Left lung (tissue), 10 donors: ENCODE data around the gene RITA1. TPM values are rescaled to one million over a fixed set of nuclear protein-coding genes. Genes with fewer than 3 reads are reported as not detected.

ENCODE experiments used
- ATAC-seq: fragments of 200-7000 bp; cut with Tn5 transposase; one replicate; pipeline ENCODE4 v1.9.1; 2020; ENCODE audit warnings: moderate library complexity
- DNase-seq, 4 donors: peaks; one replicate each; pipeline ENCODE4 v3.0.0-alpha.2; 2013 to 2020
- H3K27ac ChIP-seq, 2 donors: fragments of 200-600 bp; sonication (generic) in 1 of 2; one replicate each; pipeline versions ENCODE4 v1.5.0 to v1.8.0; 2020 to 2021
- H3K27me3 ChIP-seq, 2 donors: fragments of 200-600 bp; sonication (generic) in 1 of 2; one replicate each; pipeline versions ENCODE4 v1.5.0 to v1.8.0; 2020 to 2021
- H3K36me3 ChIP-seq, 2 donors: fragments of 200-600 bp; sonication (generic) in 1 of 2; one replicate each; pipeline versions ENCODE4 v1.5.0 to v1.8.0; 2020 to 2021
- H3K4me1 ChIP-seq, 2 donors: fragments of 200-600 bp; one replicate each; pipeline ENCODE4 v1.8.0; 2021
- H3K4me3 ChIP-seq, 2 donors: fragments of 200-600 bp; sonication (generic) in 1 of 2; one replicate each; pipeline versions ENCODE4 v1.5.0 to v1.8.0; 2020 to 2021; ENCODE audit warnings: mild to moderate bottlenecking in 1 of 2
- H3K9me3 ChIP-seq, 2 donors: fragments of 200-600 bp; sonication (generic) in 1 of 2; one replicate each; pipeline versions ENCODE4 v1.5.0 to v1.8.0; 2020 to 2021
- intact Hi-C, 2 donors: fragments of 100-400 bp; cut with DNase I; formaldehyde crosslinking; loops; one replicate each; pipeline versions ENCODE4 v1.11.2 to v1.14.2; 2022
- polyA plus RNA-seq, 6 donors: library from polyadenylated mRNA; unstranded; fragments of 120-200 nt; gene quantifications; one replicate each; pipeline ENCODE4 v1.2.1, GENCODE V29; 2013; ENCODE audit not compliant: insufficient read length in 6 of 6
- total RNA-seq, 2 donors: library from RNA; stranded (reverse); fragmentation: NEBNext Ultra II Directional; extraction: Animal tissue kit (Norgen Biotek cat#: 25700); gene quantifications; one replicate each; pipeline ENCODE4 v1.2.1, GENCODE V29; 2021
- TF ChIP-seq, protein P1 (sequence below), 2 donors: fragments of 200-600 bp; sonication (generic) in 1 of 2; IDR thresholded peaks; one replicate each; pipeline versions ENCODE4 v1.5.0 to v1.8.0; 2021; ENCODE audit warnings: antibody characterized with exemption in 2 of 2
- donor health status: DM: no; HTN: yes; CAD: no.
- donor health status: DM: no; HTN: no; CAD: no.

The RITA1 gene
- total and polyA plus RNA-seq, 8 donors, result 9.1 to 17.3 (median 11.9) TPM

GRCh38 chr12:113165521-113166450, 19.7 kb upstream of the RITA1 start:
- Histone ChIP-seq H3K36me3 (peaks cover 0 to 100% of the 10 kb centered on the region in 2 donors), H3K9me3 (no peaks in the 10 kb centered on the region), H3K27me3 (no peaks in the 10 kb centered on the region), H3K4me1 (no peaks in the 10 kb centered on the region), H3K27ac (no peak overlapping the region), H3K4me3 (no peak overlapping the region)
- ATAC-seq (no peak), DNase-seq (no peak)
- intact Hi-C loops, result no loop called here
- TF ChIP-seq, protein P1, sequence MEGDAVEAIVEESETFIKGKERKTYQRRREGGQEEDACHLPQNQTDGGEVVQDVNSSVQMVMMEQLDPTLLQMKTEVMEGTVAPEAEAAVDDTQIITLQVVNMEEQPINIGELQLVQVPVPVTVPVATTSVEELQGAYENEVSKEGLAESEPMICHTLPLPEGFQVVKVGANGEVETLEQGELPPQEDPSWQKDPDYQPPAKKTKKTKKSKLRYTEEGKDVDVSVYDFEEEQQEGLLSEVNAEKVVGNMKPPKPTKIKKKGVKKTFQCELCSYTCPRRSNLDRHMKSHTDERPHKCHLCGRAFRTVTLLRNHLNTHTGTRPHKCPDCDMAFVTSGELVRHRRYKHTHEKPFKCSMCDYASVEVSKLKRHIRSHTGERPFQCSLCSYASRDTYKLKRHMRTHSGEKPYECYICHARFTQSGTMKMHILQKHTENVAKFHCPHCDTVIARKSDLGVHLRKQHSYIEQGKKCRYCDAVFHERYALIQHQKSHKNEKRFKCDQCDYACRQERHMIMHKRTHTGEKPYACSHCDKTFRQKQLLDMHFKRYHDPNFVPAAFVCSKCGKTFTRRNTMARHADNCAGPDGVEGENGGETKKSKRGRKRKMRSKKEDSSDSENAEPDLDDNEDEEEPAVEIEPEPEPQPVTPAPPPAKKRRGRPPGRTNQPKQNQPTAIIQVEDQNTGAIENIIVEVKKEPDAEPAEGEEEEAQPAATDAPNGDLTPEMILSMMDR (IDR thresholded peaks at IDR 0.05), result no peak

DNA sequence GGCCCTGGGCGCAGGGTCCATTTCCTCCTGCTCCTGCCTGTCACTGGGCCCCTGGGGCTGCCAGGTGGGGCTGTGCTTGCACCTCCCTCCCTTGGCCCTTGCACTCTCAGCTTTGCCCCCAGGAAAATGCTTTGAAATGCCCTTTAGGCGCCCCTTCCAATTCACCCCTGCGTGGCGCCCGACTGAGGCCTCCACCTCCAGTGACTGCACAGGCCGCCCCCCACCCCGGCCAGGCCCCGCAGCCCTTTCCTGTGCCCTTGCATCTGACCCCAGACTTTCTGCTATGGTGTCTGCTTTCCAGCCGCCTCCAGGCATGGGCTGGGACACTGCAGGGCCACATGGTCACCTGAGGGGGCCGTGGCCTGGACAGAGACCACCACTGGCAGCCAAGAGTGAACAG, 17.7 kb upstream of the RITA1 start:
- TF ChIP-seq, protein P1 (IDR thresholded peaks at IDR 0.05), result no peak
- ATAC-seq (no peak), DNase-seq (no peak)
- Histone ChIP-seq H3K9me3 (no peaks in the 10 kb centered on the region), H3K36me3 (peaks cover 0 to 100% of the 10 kb centered on the region in 2 donors), H3K4me1 (no peaks in the 10 kb centered on the region), H3K27ac (no peak overlapping the region), H3K27me3 (no peaks in the 10 kb centered on the region), H3K4me3 (no peak overlapping the region)
- intact Hi-C loops, result no loop called here

DNA sequence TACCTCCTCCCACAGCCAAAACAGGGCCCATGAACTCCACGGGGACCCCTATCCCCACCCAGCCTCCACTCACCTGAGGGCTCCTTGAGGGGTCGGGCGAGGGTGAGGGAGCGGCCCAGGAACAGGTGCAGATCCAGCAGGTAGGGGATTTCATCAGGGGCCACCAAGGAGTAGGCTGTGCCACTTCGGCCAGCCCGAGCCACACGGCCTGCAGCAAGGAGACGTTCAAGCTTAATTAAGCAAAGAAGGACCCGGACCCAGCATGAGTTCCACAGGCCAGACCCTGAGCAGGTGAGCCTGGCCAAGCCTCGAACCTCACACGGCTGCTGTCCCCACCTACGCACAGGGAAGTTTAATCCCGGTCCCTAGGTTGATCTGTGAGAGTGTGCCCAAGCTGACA, 15.8 kb upstream of the RITA1 start:
- DNase-seq (no peak), ATAC-seq (no peak)
- Histone ChIP-seq H3K27ac (no peak overlapping the region), H3K4me1 (no peaks in the 10 kb centered on the region), H3K36me3 (peaks cover 0 to 100% of the 10 kb centered on the region in 2 donors), H3K9me3 (no peaks in the 10 kb centered on the region), H3K27me3 (no peaks in the 10 kb centered on the region), H3K4me3 (no peak overlapping the region)
- intact Hi-C loops, result loop anchor here in 1 of 2 donors (5.0 kb wide), 1 partner anchor 122 kb away; no protein-coding TSS in a partner anchor
- TF ChIP-seq, protein P1 (IDR thresholded peaks at IDR 0.05), result no peak

DNA sequence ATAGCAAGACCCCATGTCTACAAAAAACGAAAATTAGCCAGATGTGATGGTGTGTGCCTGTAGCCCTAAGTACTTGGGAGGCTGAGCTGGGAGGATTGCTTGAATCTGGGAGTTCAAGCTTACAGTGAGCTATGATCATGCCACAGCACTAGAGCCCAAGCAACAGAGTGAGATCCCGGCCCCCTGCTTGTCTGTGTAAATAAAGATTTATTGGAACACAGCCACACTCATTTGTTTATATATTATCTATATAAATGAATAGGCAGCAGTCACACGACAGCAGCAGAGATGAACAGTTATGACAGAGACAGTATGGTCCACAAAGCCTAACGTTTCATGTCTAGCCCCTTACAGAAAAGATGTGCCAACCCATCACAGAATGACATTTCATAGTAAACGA, 15.1 kb upstream of the RITA1 start:
- H3K4me3 ChIP-seq, result no peak overlapping the region
- DNase-seq (no peak), ATAC-seq (no peak)
- TF ChIP-seq, protein P1 (IDR thresholded peaks at IDR 0.05), result no peak
- no peak overlapping the region for H3K27ac ChIP-seq
- no peaks in the 10 kb centered on the region for H3K9me3 ChIP-seq
- peaks cover 0 to 99% of the 10 kb centered on the region in 2 donors for H3K36me3 ChIP-seq
- no peaks in the 10 kb centered on the region for H3K27me3 ChIP-seq
- no peaks in the 10 kb centered on the region for H3K4me1 ChIP-seq
- intact Hi-C loops, result loop anchor here in 1 of 2 donors (5.0 kb wide), 1 partner anchor 123 kb away; no protein-coding TSS in a partner anchor

GRCh38 chr12:113170926-113171325, 14.6 kb upstream of the RITA1 start:
- DNase-seq (no peak), ATAC-seq (no peak)
- no peaks in the 10 kb centered on the region for H3K9me3 ChIP-seq
- H3K27me3 ChIP-seq, result no peaks in the 10 kb centered on the region
- intact Hi-C loops, result loop anchor here in 1 of 2 donors (5.0 kb wide), 1 partner anchor 124 kb away; no protein-coding TSS in a partner anchor
- H3K36me3 ChIP-seq, result peaks cover 0 to 98% of the 10 kb centered on the region in 2 donors
- no peaks in the 10 kb centered on the region for H3K4me1 ChIP-seq
- H3K27ac ChIP-seq, result no peak overlapping the region
- TF ChIP-seq, protein P1 (IDR thresholded peaks at IDR 0.05), result no peak
- H3K4me3 ChIP-seq, result no peak overlapping the region
